HCT116 (cell line): ENCODE results near the gene MCEMP1. TPM values are rescaled to one million over a fixed set of nuclear protein-coding genes. Genes with fewer than 3 reads are reported as not detected.

Experiments
- ATAC-seq: fragments of 200-7000 bp; cut with Tn5 transposase; 2 replicates; pipeline ENCODE4 v1.9.1; 2020; ENCODE audit warnings: mild to moderate bottlenecking, moderate library complexity
- BruUV-seq: library from RNA; stranded (reverse); fragments of 400-500 nt; replicated peaks from 2 replicates; lab custom pipeline; 2021; lab: Mats Ljungman, UMichigan
- CTCF ChIA-PET: fragments of 300-600 bp; sonication (Branson Sonifier 250); formaldehyde crosslinking; loops from one replicate; lab custom pipeline; 2021; ENCODE audit warnings: antibody characterized with exemption; lab: Charles Lee
- POLR2A ChIA-PET: fragments of 300-600, 350-600 bp; sonication (Branson Sonifier 250); formaldehyde crosslinking; loops from one replicate; lab custom pipeline; 2021; ENCODE audit warnings: antibody characterized with exemption; lab: Charles Lee
- RAD21 ChIA-PET, 2 experiments: fragments of 300-600 bp; sonication (Branson Sonifier 250); formaldehyde crosslinking; loops; one replicate each; lab custom pipeline; 2023; ENCODE audit warnings: low total read pairs in 2 of 2; ENCODE audit not compliant: uncharacterized antibody in 2 of 2, unreplicated experiment in 2 of 2, low non-redundant PET in 1 of 2; lab: Charles Lee
- DNase-seq: peaks from one replicate; pipeline ENCODE4 v3.0.0-alpha.2; 2010; ENCODE audit warnings: low read depth, low spot score
- H2AFZ ChIP-seq: fragments of 200-600 bp; shearing (Covaris generic), sonication (generic); 2 replicates; pipeline ENCODE4 v1.6.1; 2017; ENCODE audit warnings: low read depth, mixed run types, mixed read lengths, antibody characterized with exemption, low read length; ENCODE audit not compliant: poor library complexity, severe bottlenecking
- H3K27ac ChIP-seq: 2 replicates; pipeline ENCODE4 v1.5.1; 2012; ENCODE audit warnings: low read depth, low read length
- H3K27me3 ChIP-seq: fragments of 200-600 bp; sonication (generic); 2 replicates; pipeline ENCODE4 v1.6.1; 2016; ENCODE audit warnings: mixed run types, low read length, mixed read lengths; ENCODE audit not compliant: insufficient read depth
- H3K36me3 ChIP-seq, 2 experiments: fragments of 200-500 bp in 1 of 2; fragments of 200-600 bp in 1 of 2; sonication (Bioruptor generic) in 1 of 2; sonication (generic) in 1 of 2; 2 replicates each; pipeline versions ENCODE4 v1.5.1 to v1.6.1; 2014 to 2016; ENCODE audit warnings: low read length in 2 of 2, inconsistent platforms in 1 of 2, mixed read lengths in 1 of 2, mixed run types in 1 of 2; ENCODE audit not compliant: insufficient read depth in 2 of 2, control insufficient read depth in 1 of 2
- H3K4me1 ChIP-seq, 2 experiments: fragments of 200-600 bp in 1 of 2; sonication (generic) in 1 of 2; 2 replicates each; pipeline versions ENCODE4 v1.5.1 to v1.6.1; 2012 to 2017; ENCODE audit warnings: low read length in 2 of 2, inconsistent platforms in 1 of 2, mild to moderate bottlenecking in 1 of 2, mixed read lengths in 1 of 2, mixed run types in 1 of 2, moderate library complexity in 1 of 2; ENCODE audit not compliant: insufficient read depth in 2 of 2, control insufficient read depth in 1 of 2
- H3K4me2 ChIP-seq: fragments of 200-600 bp; sonication (generic); 2 replicates; pipeline ENCODE4 v1.6.1; 2017; ENCODE audit warnings: mixed run types, low read length, mixed read lengths
- H3K4me3 ChIP-seq, 2 experiments: fragments of 200-600 bp in 1 of 2; sonication (generic) in 1 of 2; replicated peaks in 1 of 2; 2 replicates each; pipeline ENCODE4 v1.5.1; 2011 to 2016; ENCODE audit warnings: low read length in 2 of 2, control low read depth in 1 of 2, low read depth in 1 of 2, mild to moderate bottlenecking in 1 of 2, mixed read lengths in 1 of 2, mixed run types in 1 of 2
- H3K79me2 ChIP-seq: fragments of 200-600 bp; sonication (generic); 2 replicates; pipeline ENCODE4 v1.6.1; 2017; ENCODE audit warnings: mild to moderate bottlenecking, mixed run types, low read length, moderate library complexity, mixed read lengths; ENCODE audit not compliant: insufficient read depth
- H3K9ac ChIP-seq: fragments of 200-600 bp; sonication (generic); 2 replicates; pipeline ENCODE4 v1.6.1; 2016; ENCODE audit warnings: low read length, mixed read lengths
- H3K9me2 ChIP-seq: fragments of 200-600 bp; sonication (generic), shearing (Covaris generic); 2 replicates; pipeline ENCODE4 v1.6.1; 2017; ENCODE audit warnings: mixed run types, mild to moderate bottlenecking, moderate library complexity; ENCODE audit not compliant: insufficient read depth
- H3K9me3 ChIP-seq, 2 experiments: fragments of 200-500 bp in 1 of 2; fragments of 200-600 bp in 1 of 2; sonication (Bioruptor generic) in 1 of 2; sonication (generic) in 1 of 2; 2 replicates each; pipeline ENCODE4 v1.6.1; 2014 to 2017; ENCODE audit warnings: low read length in 2 of 2, mixed read lengths in 2 of 2, inconsistent platforms in 1 of 2, low read depth in 1 of 2, mild to moderate bottlenecking in 1 of 2, mixed run types in 1 of 2, moderate library complexity in 1 of 2; ENCODE audit not compliant: control insufficient read depth in 1 of 2, insufficient read depth in 1 of 2
- H4K20me1 ChIP-seq: fragments of 200-600 bp; sonication (generic), shearing (Covaris generic); 2 replicates; pipeline ENCODE4 v1.6.1; 2017; ENCODE audit warnings: mixed run types, mild to moderate bottlenecking, moderate library complexity; ENCODE audit not compliant: insufficient read depth
- CBX3 ChIP-seq: IDR thresholded peaks from 2 replicates; pipeline ENCODE4 v1.6.1; 2012; ENCODE audit warnings: low read depth
- CEBPB ChIP-seq: IDR thresholded peaks from 2 replicates; pipeline ENCODE4 v1.6.1; 2012; ENCODE audit warnings: low read depth
- ELF1 ChIP-seq: IDR thresholded peaks from 2 replicates; pipeline ENCODE4 v1.6.1; 2012; ENCODE audit warnings: low read depth, borderline replicate concordance
- JUND ChIP-seq: IDR thresholded peaks from 2 replicates; pipeline ENCODE4 v1.6.1; 2012
- SIN3A ChIP-seq: IDR thresholded peaks from 2 replicates; pipeline ENCODE4 v1.6.1; 2012; ENCODE audit warnings: low read depth
- SP1 ChIP-seq: IDR thresholded peaks from 2 replicates; pipeline ENCODE4 v1.6.1; 2012; ENCODE audit warnings: low read depth
- SRF ChIP-seq: IDR thresholded peaks from 2 replicates; pipeline ENCODE4 v1.6.1; 2012; ENCODE audit warnings: low read depth
- TCF7L2 ChIP-seq: IDR thresholded peaks from 2 replicates; pipeline ENCODE4 v1.7.0; 2011; ENCODE audit warnings: borderline replicate concordance, inconsistent platforms; ENCODE audit not compliant: insufficient read depth, insufficient read length; ENCODE audit errors: extremely low read depth
- YY1 ChIP-seq: IDR thresholded peaks from 2 replicates; pipeline ENCODE4 v1.6.1; 2011; ENCODE audit warnings: low read length, low read depth, moderate library complexity, mild to moderate bottlenecking; ENCODE audit not compliant: insufficient replicate concordance; ENCODE audit errors: extremely low read depth
- ZNF274 ChIP-seq: fragments of 200-500 bp; sonication (Bioruptor generic); IDR thresholded peaks from 2 replicates; pipeline ENCODE4 v1.6.1; 2014; ENCODE audit warnings: mild to moderate bottlenecking, low read depth, low read length, inconsistent platforms
- intact Hi-C: fragments of 100-400 bp; cut with micrococcal nuclease; formaldehyde crosslinking; loops from 2 replicates; pipeline ENCODE4 v1.10.0; 2022
- total RNA-seq: library from RNA; stranded (reverse); gene quantifications from one replicate; pipeline ENCODE4 v1.2.1, GENCODE V29; 2021; ENCODE audit not compliant: unreplicated experiment
- TF ChIP-seq, protein P1 (sequence below): IDR thresholded peaks from 2 replicates; pipeline ENCODE4 v1.6.1; 2012; ENCODE audit warnings: low read depth
- TF ChIP-seq, protein P2 (sequence below), 3 experiments: fragments of 200-600 bp in 1 of 3; sonication (generic) in 1 of 3; IDR thresholded peaks in 2 of 3; conservative IDR thresholded peaks in 1 of 3; 2 replicates each; pipeline ENCODE4 v1.5.1; 2012 to 2017; ENCODE audit warnings: low read depth in 2 of 3, low read length in 2 of 3, antibody characterized with exemption in 1 of 3, borderline replicate concordance in 1 of 3, control low read depth in 1 of 3, mild to moderate bottlenecking in 1 of 3, mixed read lengths in 1 of 3, mixed run types in 1 of 3, moderate library complexity in 1 of 3; ENCODE audit not compliant: insufficient read depth in 1 of 3
- TF ChIP-seq, protein P3 (sequence below): IDR thresholded peaks from 2 replicates; pipeline ENCODE4 v1.6.1; 2012
- TF ChIP-seq, protein P4 (sequence below): IDR thresholded peaks from 2 replicates; pipeline ENCODE4 v1.6.1; 2012

The MCEMP1 gene
- total RNA-seq, 1 experiment from 2014 or later: not detected

DNA sequence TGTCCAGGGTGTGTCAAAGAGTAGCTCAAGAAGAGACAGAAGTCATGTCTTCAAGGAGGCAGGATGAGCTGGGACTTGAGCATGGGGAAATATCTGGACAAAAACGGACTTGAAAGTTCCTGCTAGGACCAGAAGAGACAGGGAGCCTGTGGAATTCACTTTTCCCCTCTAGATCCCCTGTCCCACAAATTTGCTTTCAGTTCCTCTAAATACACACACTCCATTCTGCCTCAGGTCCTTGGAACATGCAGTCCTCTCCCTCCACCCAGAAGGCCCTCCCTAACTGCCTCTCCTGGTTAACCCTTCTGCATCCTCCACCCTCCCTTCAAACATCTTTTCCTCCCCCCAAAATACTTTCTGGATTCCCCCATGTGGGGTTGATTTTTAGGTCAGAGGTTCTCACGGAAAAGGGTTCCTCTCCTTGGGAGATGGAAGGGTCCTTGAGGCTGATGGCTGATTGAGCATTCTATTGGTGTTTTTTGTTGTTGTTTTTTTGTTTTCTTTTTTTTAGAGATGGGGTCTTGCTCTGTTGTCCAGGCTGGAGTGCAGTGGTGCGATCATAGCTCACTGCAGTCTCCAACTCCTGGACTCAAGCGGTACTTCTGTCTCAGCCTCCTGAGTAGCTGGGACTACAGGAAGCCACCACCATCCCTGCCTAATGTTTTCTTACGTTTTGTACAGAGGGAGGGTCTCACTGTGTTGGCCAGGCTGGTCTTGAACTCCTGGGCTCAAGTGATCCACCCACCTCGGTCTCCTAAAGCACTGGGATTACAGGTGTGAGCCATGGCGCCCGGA is 14.9 kb upstream of the MCEMP1 start:
- Histone ChIP-seq H3K4me1 (no peaks in the 10 kb centered on the region), H3K4me3 (no peak overlapping the region), H3K9ac (no peak overlapping the region), H4K20me1 (no peaks in the 10 kb centered on the region), H3K79me2 (no peaks in the 10 kb centered on the region), H3K27me3 (no peaks in the 10 kb centered on the region), H3K27ac (no peak overlapping the region)
- BruUV-seq: no TSS peak
- POLR2A ChIA-PET: no interaction called here
- ATAC-seq: no peak
- no peak for TF ChIP-seq JUND
- TF ChIP-seq YY1: no peak
- no peak for TF ChIP-seq SRF
- no peak for TF ChIP-seq SP1
- TF ChIP-seq, protein P1, sequence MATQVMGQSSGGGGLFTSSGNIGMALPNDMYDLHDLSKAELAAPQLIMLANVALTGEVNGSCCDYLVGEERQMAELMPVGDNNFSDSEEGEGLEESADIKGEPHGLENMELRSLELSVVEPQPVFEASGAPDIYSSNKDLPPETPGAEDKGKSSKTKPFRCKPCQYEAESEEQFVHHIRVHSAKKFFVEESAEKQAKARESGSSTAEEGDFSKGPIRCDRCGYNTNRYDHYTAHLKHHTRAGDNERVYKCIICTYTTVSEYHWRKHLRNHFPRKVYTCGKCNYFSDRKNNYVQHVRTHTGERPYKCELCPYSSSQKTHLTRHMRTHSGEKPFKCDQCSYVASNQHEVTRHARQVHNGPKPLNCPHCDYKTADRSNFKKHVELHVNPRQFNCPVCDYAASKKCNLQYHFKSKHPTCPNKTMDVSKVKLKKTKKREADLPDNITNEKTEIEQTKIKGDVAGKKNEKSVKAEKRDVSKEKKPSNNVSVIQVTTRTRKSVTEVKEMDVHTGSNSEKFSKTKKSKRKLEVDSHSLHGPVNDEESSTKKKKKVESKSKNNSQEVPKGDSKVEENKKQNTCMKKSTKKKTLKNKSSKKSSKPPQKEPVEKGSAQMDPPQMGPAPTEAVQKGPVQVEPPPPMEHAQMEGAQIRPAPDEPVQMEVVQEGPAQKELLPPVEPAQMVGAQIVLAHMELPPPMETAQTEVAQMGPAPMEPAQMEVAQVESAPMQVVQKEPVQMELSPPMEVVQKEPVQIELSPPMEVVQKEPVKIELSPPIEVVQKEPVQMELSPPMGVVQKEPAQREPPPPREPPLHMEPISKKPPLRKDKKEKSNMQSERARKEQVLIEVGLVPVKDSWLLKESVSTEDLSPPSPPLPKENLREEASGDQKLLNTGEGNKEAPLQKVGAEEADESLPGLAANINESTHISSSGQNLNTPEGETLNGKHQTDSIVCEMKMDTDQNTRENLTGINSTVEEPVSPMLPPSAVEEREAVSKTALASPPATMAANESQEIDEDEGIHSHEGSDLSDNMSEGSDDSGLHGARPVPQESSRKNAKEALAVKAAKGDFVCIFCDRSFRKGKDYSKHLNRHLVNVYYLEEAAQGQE: no peak
- TF ChIP-seq, protein P2, sequence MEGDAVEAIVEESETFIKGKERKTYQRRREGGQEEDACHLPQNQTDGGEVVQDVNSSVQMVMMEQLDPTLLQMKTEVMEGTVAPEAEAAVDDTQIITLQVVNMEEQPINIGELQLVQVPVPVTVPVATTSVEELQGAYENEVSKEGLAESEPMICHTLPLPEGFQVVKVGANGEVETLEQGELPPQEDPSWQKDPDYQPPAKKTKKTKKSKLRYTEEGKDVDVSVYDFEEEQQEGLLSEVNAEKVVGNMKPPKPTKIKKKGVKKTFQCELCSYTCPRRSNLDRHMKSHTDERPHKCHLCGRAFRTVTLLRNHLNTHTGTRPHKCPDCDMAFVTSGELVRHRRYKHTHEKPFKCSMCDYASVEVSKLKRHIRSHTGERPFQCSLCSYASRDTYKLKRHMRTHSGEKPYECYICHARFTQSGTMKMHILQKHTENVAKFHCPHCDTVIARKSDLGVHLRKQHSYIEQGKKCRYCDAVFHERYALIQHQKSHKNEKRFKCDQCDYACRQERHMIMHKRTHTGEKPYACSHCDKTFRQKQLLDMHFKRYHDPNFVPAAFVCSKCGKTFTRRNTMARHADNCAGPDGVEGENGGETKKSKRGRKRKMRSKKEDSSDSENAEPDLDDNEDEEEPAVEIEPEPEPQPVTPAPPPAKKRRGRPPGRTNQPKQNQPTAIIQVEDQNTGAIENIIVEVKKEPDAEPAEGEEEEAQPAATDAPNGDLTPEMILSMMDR (IDR thresholded peaks at IDR 0.05 in 2 of 3, conservative IDR thresholded peaks at IDR 0.05 in 1 of 3; ENCODE audit: borderline replicate concordance in 1 of 3, insufficient read depth in 1 of 3, low read depth in 2 of 3, low read length in 2 of 3): no peak
- no peak for TF ChIP-seq ELF1
- TF ChIP-seq ZNF274: no peak
- no peak for TF ChIP-seq TCF7L2
- TF ChIP-seq, protein P3, sequence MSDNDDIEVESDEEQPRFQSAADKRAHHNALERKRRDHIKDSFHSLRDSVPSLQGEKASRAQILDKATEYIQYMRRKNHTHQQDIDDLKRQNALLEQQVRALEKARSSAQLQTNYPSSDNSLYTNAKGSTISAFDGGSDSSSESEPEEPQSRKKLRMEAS: no peak
- no peak for TF ChIP-seq SIN3A
- TF ChIP-seq, protein P4, sequence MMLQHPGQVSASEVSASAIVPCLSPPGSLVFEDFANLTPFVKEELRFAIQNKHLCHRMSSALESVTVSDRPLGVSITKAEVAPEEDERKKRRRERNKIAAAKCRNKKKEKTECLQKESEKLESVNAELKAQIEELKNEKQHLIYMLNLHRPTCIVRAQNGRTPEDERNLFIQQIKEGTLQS: no peak
- no peak for TF ChIP-seq CBX3
- no peak for TF ChIP-seq CEBPB
- TF ChIP-seq, all 23 proteins: peak for 0
- no peak for DNase-seq
- ChIA-PET CTCF (interaction anchor here (1.2 to 1.3 kb wide), 2 partner anchors 10 to 19 kb away, joined by 3 to 4 read pairs; partner anchors contain the start of gene TRAPPC5), RAD21 (no interaction called here)
- intact Hi-C loops: no loop called here
- Histone ChIP-seq H3K36me3 (no peaks in the 10 kb centered on the region), H2AFZ (no peak overlapping the region), H3K9me2 (no peaks in the 10 kb centered on the region), H3K4me2 (no peak overlapping the region), H3K9me3 (no peaks in the 10 kb centered on the region)
